MM.1S (cell line): Measurements from ENCODE around the gene KCTD15.
"Not testable (repeated sequence)": the region's sequence is repeated elsewhere in the genome, so short reads cannot be mapped to it uniquely, and the experiment has no call there.

Experiments used
- DNase-seq: peaks from one replicate; pipeline ENCODE4 v3.0.0-alpha.2; 2015
- H2AFZ ChIP-seq: fragments of 300-600 bp; sonication (generic); 2 replicates; pipeline ENCODE4 v1.6.0; 2016; ENCODE audit warnings: antibody characterized with exemption, low read length
- H3F3A ChIP-seq: fragments of 300-600 bp; sonication (generic); 2 replicates; pipeline ENCODE4 v1.6.1; 2016; ENCODE audit warnings: mild to moderate bottlenecking, antibody characterized with exemption, low read length, moderate library complexity, mixed read lengths; ENCODE audit not compliant: insufficient read depth
- H3K27ac ChIP-seq: fragments of 300-600 bp; sonication (generic); 2 replicates; pipeline ENCODE4 v1.5.1; 2016; ENCODE audit warnings: mild to moderate bottlenecking, low read length
- H3K27me3 ChIP-seq: fragments of 300-600 bp; sonication (generic); replicated peaks from 2 replicates; pipeline ENCODE4 v1.6.0; 2016; ENCODE audit warnings: low read length; ENCODE audit not compliant: insufficient read depth
- H3K36me3 ChIP-seq: fragments of 300-600 bp; sonication (generic); replicated peaks from 2 replicates; pipeline ENCODE4 v1.6.1; 2016; ENCODE audit warnings: mild to moderate bottlenecking, low read length, mixed read lengths; ENCODE audit not compliant: insufficient read depth
- H3K4me1 ChIP-seq: fragments of 300-600 bp; sonication (generic); 2 replicates; pipeline ENCODE4 v1.6.1; 2016; ENCODE audit warnings: low read length, mixed read lengths
- H3K4me2 ChIP-seq: fragments of 300-600 bp; sonication (generic); 2 replicates; pipeline ENCODE4 v1.6.0; 2016; ENCODE audit warnings: low read depth, low read length
- H3K4me3 ChIP-seq: fragments of 300-600 bp; sonication (generic); 2 replicates; pipeline ENCODE4 v1.5.1; 2016; ENCODE audit warnings: low read length, mixed read lengths
- H3K79me2 ChIP-seq: fragments of 300-600 bp; sonication (generic); 2 replicates; pipeline ENCODE4 v1.6.1; 2016; ENCODE audit warnings: mixed run types, low read length, mixed read lengths
- H3K9ac ChIP-seq: fragments of 300-600 bp; sonication (generic); 2 replicates; pipeline ENCODE4 v1.6.1; 2016; ENCODE audit warnings: low read length, mixed read lengths
- H3K9me2 ChIP-seq: fragments of 300-600 bp; sonication (generic); replicated peaks from 2 replicates; pipeline ENCODE4 v1.6.1; 2016; ENCODE audit warnings: mild to moderate bottlenecking, low read length, mixed read lengths; ENCODE audit not compliant: insufficient read depth
- H3K9me3 ChIP-seq: fragments of 300-600 bp; sonication (generic); replicated peaks from 2 replicates; pipeline ENCODE4 v1.6.1; 2016; ENCODE audit warnings: mild to moderate bottlenecking, low read length, mixed read lengths; ENCODE audit not compliant: insufficient read depth
- H4K20me1 ChIP-seq: fragments of 300-600 bp; sonication (generic); 2 replicates; pipeline ENCODE4 v1.6.1; 2016; ENCODE audit warnings: mild to moderate bottlenecking, low read length, moderate library complexity, mixed read lengths; ENCODE audit not compliant: insufficient read depth
- CTCF ChIP-seq: fragments of 300-600 bp; sonication (generic); IDR thresholded peaks from 2 replicates; pipeline ENCODE4 v1.5.1; 2016; ENCODE audit warnings: antibody characterized with exemption, low read length, mixed read lengths
- EZH2 ChIP-seq: fragments of 300-600 bp; sonication (generic); optimal IDR thresholded peaks from 2 replicates; pipeline ENCODE3; 2017; ENCODE audit warnings: low read depth, mild to moderate bottlenecking, antibody characterized with exemption, low read length, mixed read lengths
- EZH2phosphoT487 ChIP-seq: fragments of 300-600 bp; sonication (generic); IDR thresholded peaks from 2 replicates; pipeline ENCODE4 v1.6.1; 2018; ENCODE audit warnings: antibody characterized with exemption, low read length

The KCTD15 gene

DNA sequence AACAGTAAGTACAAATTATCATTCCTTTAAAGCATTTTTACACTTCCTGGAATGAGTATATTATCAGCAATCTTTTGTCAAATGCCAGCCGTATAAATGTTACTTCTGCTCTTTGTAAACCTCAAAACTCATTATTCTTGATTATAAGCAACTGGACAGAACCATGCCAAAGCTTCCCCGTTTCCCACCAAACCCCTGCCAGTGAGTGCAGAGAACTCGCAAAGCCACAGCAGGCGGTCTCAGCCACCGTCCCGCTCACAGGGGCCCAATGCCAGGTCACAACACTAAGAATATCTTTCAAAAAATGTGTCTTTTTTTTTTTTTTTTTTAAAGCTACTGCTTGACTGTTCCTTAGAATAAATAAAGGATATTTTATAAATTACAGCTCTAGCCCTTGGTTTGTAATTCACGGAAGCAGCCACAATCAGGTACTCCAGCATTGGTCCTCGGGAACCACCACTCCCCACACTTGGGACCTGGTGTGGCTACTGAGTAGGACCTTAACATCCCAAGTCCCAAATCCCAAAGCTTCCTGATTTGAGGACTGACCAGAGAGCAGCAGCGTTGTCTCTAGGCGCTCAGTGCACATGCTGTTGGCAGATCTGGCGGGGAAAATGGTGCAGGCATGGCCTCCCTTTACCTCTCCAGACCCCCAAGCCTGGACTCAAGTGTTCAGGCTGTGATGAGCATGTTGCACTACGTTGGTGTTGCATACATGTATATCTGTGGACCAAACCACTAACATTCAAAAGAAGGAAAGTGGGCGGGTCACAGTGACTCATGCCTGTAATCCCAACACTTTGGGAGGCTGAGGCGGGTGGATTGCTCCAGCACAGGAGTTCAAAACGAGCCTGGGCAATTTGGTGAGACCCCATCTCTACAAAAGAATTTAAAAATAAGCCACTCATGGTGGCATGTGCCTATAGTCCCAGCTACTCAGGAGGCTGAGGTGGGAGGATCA lies 19.0 kb downstream of the KCTD15 start:
- Histone ChIP-seq H3K79me2 (no peaks in the 10 kb centered on the region), H2AFZ (no peak overlapping the region), H3K27me3 (peaks cover 80% of the 10 kb centered on the region), H3K9ac (no peak overlapping the region), H4K20me1 (no peaks in the 10 kb centered on the region), H3K4me3 (no peak overlapping the region), H3K4me2 (no peak overlapping the region), H3K36me3 (no peaks in the 10 kb centered on the region), H3K9me2 (no peaks in the 10 kb centered on the region), H3K27ac (no peak overlapping the region), H3K4me1 (no peaks in the 10 kb centered on the region), H3K9me3 (no peaks in the 10 kb centered on the region), H3F3A (no peaks in the 10 kb centered on the region)
- TF ChIP-seq EZH2, result no peak
- TF ChIP-seq EZH2phosphoT487, result no peak
- TF ChIP-seq CTCF, result no peak
- no peak for DNase-seq

- no peak overlapping the region for H3K27ac ChIP-seq
- peaks cover 58% of the 10 kb centered on the region for H3K27me3 ChIP-seq
- H3K4me3 ChIP-seq, result no peak overlapping the region
- no peaks in the 10 kb centered on the region for H3K36me3 ChIP-seq
- no peak overlapping the region for H3K9ac ChIP-seq
- H3K79me2 ChIP-seq, result no peaks in the 10 kb centered on the region
- H3K4me2 ChIP-seq, result no peak overlapping the region
- DNase-seq, result no peak
- no peaks in the 10 kb centered on the region for H3K9me3 ChIP-seq
- H3K9me2 ChIP-seq, result no peaks in the 10 kb centered on the region
- no peak overlapping the region for H2AFZ ChIP-seq
- H4K20me1 ChIP-seq, result no peaks in the 10 kb centered on the region
- TF ChIP-seq CTCF (no peak), EZH2 (no peak), EZH2phosphoT487 (no peak)
- H3F3A ChIP-seq, result no peaks in the 10 kb centered on the region
- H3K4me1 ChIP-seq, result no peaks in the 10 kb centered on the region
These were observed 21.7 kb downstream of the KCTD15 start for GRCh38 chr19:33818411-33818810.

DNA sequence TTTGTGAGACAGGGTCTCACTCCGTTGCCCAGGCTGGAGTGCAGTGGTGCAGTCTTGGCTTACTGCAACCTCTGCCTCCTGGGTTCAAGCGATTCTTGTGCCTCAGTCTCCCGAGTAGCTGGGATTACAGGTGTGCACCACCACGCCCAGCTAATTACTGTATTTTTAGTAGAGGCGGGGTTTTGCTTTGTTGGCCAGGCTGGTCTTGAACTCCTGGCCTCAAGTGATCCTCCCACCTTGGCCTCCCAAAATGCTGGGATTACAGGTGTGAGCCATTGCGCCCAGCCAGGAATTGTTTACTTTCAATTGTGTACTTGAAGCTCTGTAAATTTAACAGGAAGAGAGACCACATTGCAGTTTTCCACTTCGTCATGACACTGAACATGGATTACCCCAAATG lies 22.4 kb downstream of the KCTD15 start:
- H3F3A ChIP-seq, H3K27ac ChIP-seq, H3K36me3 ChIP-seq, H3K4me3 ChIP-seq, H2AFZ ChIP-seq, H3K9ac ChIP-seq, H3K4me1 ChIP-seq, DNase-seq, H3K4me2 ChIP-seq, H3K9me3 ChIP-seq, H3K79me2 ChIP-seq, H4K20me1 ChIP-seq, H3K9me2 ChIP-seq: not testable (repeated sequence)
- H3K27me3 ChIP-seq, result peaks cover 54% of the 10 kb centered on the region

DNA sequence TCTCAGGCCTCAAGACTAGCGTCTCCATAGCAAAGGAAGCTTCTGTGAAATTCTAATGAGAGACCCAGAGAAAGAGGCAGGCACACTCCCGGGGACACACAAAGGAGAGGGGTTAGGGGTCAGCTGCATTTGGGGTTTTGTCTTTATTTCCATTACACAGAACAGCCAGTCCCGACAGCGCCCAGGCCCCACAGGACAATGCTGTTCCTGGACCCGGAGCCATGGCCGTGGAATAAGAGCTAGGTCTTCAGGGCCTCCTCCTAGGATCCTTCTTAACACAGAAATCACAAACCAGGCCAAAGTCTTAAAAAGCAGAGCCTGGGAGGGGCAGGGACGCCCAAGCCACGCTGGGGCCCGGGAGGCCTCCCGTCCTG lies 22.8 kb downstream of the KCTD15 start:
- Histone ChIP-seq H3K9me2 (no peaks in the 10 kb centered on the region), H3K9me3 (no peaks in the 10 kb centered on the region), H3F3A (no peaks in the 10 kb centered on the region), H2AFZ (peak overlapping the region; percentile 26), H3K9ac (no peak overlapping the region), H3K4me2 (peak overlapping the region; percentile 60), H3K79me2 (no peaks in the 10 kb centered on the region), H4K20me1 (no peaks in the 10 kb centered on the region), H3K4me1 (no peaks in the 10 kb centered on the region), H3K27me3 (peaks cover 52% of the 10 kb centered on the region), H3K27ac (no peak overlapping the region), H3K4me3 (peak overlapping the region; percentile 26), H3K36me3 (no peaks in the 10 kb centered on the region)
- no peak for DNase-seq
- TF ChIP-seq EZH2phosphoT487 (no peak), EZH2 (no peak), CTCF (no peak)
